ENCODE measurements around the gene MYLIP.

MYLIP gene

DNA sequence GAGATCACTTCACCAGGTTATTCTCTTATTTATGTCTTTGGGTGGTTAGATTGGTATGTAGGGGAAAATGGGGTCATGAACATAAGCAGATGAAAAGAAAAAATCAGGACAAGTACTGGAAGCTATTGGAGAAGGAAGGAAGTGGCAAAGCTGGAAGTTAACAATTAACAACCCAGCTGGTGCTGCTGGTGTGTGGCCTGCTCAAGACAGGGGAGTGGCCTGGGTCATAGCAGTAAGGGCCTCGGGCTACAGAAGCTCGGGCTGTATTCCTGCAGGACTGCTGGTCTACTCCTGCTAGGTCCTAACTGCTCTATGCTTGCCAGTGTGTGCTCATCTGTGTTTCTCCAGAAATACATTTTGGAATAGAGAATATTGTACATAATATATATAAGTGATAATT lies 19.6 kb downstream of the MYLIP start:
- Histone ChIP-seq H3K36me3 (ENCODE audit: insufficient read depth, low read depth, low read length) (peaks cover 91% of the 10 kb centered on the region), H3K27ac (ENCODE audit: low read length) (no peak overlapping the region)

DNA sequence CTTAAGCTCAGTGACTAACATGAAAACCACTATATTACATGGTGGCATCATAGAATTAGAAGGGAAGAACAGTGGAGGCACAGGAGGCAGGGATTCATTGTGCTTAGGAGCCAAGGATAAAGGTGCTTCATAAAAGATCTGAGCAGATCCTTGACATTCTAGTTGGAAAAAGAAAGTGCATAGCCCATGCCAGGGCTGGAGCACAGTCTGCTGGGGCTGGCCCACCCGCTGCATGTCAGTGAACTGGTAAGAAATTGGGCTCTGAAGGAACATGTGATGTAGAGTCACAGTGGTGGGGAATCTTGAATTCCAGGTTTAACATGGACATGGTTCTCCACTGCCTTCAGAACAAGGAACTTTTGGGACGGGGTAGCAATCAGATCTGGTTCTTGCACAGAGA lies 20.4 kb downstream of the MYLIP start:
- H3K9me3 ChIP-seq (ENCODE audit: insufficient read depth, low read depth, low read length): no peaks in the 10 kb centered on the region
- no peak overlapping the region for H3K9ac ChIP-seq (ENCODE audit: low read depth, low read length)
- H3K4me1 ChIP-seq (ENCODE audit: insufficient read depth, low read length): no peaks in the 10 kb centered on the region
- H3K27me3 ChIP-seq (ENCODE audit: insufficient read depth, low read length): no peaks in the 10 kb centered on the region
- H3K36me3 ChIP-seq (ENCODE audit: insufficient read depth, low read depth, low read length): peaks cover 87% of the 10 kb centered on the region
- H3K4me3 ChIP-seq (ENCODE audit: low read length): no peak overlapping the region
- no peak overlapping the region for H3K27ac ChIP-seq (ENCODE audit: low read length)

More for the DNA sequence above, 19.6 kb downstream of the MYLIP start:
- Histone ChIP-seq H3K27me3 (ENCODE audit: insufficient read depth, low read length) (no peaks in the 10 kb centered on the region), H3K4me3 (ENCODE audit: low read length) (no peak overlapping the region), H3K9ac (ENCODE audit: low read depth, low read length) (no peak overlapping the region), H3K4me1 (ENCODE audit: insufficient read depth, low read length) (no peaks in the 10 kb centered on the region), H3K9me3 (ENCODE audit: insufficient read depth, low read depth, low read length) (no peaks in the 10 kb centered on the region)

DNA sequence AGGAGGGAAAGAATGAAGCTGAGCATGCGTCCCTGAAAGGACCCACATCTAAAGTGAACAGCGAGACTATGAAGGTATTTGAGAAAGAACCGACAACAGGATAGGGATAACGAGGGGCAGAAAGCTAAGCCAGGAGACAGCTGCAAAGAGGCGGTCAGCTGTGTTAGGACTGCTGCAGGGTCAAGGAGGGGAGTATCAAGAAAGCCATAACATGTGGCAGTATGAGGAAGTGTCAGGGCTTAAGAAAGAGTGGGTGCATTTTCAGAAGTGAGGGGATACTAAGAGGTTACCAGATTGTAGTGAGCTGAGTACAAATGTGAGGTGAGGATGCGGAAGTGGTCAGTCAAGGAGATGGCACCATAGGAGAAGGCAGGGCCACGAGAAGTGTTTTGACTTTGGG lies 21.2 kb downstream of the MYLIP start:
- H3K27ac ChIP-seq (ENCODE audit: low read length): no peak overlapping the region
- H3K4me3 ChIP-seq (ENCODE audit: low read length): no peak overlapping the region
- no peak overlapping the region for H3K9ac ChIP-seq (ENCODE audit: low read depth, low read length)
- no peaks in the 10 kb centered on the region for H3K27me3 ChIP-seq (ENCODE audit: insufficient read depth, low read length)
- H3K36me3 ChIP-seq (ENCODE audit: insufficient read depth, low read depth, low read length): peaks cover 87% of the 10 kb centered on the region
- H3K4me1 ChIP-seq (ENCODE audit: insufficient read depth, low read length): no peaks in the 10 kb centered on the region
- no peaks in the 10 kb centered on the region for H3K9me3 ChIP-seq (ENCODE audit: insufficient read depth, low read depth, low read length)

DNA sequence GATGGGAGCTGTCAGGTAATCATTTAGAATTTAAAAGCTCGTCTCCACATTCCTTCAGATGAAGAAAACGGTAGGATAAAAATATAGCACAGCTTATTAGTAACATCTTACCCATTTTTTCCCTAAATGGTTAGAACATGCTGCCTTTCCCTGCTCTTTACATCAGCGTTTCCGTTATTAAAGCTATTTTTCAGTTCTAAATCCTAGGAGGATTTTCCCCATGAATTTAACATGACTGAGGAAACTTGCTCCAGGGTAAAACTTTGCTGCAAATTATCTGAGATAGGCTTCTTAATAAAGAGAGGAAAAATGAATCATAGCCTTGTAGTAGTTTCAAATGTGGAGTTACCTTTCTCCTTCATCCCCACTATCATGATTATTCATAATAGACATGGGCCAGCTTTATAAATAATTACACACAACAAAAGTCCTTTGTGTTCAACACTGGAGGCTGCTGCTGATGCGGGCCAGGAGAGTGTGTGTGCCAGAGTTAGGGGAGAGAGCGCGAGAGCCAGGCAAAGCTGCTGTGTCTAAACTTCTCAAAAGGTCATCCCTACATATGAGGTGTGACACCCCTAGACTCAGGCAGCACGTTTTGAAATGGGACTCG lies 24.4 kb downstream of the MYLIP start:
- H3K27ac ChIP-seq (ENCODE audit: low read length): no peak overlapping the region
- H3K27me3 ChIP-seq (ENCODE audit: insufficient read depth, low read length): no peaks in the 10 kb centered on the region
- H3K9ac ChIP-seq (ENCODE audit: low read depth, low read length): no peak overlapping the region
- no peaks in the 10 kb centered on the region for H3K9me3 ChIP-seq (ENCODE audit: insufficient read depth, low read depth, low read length)
- peaks cover 56% of the 10 kb centered on the region for H3K36me3 ChIP-seq (ENCODE audit: insufficient read depth, low read depth, low read length)
- no peaks in the 10 kb centered on the region for H3K4me1 ChIP-seq (ENCODE audit: insufficient read depth, low read length)
- no peak overlapping the region for H3K4me3 ChIP-seq (ENCODE audit: low read length)

DNA sequence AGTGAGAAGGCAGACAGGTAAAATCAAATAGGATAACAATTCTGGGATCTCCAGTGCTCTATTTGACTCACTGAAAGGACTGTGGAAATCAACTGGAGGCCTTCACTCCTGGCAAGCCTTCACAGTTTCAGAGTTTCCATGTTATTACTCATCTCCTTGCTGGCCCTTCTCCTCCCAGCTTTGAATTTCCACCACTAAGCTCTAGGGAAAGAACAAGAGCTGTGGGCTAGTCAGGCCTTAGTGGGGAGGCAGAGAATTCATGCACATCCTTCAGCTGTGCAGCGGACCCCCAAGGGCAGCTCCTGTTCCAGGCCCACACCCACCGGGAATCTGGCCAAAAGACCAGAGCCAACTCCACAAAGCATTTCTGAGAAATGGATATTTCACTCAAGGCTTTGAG lies 26.0 kb downstream of the MYLIP start:
- Histone ChIP-seq H3K9ac (ENCODE audit: low read depth, low read length) (no peak overlapping the region), H3K36me3 (ENCODE audit: insufficient read depth, low read depth, low read length) (peaks cover 41% of the 10 kb centered on the region; the same call in 1 of the 2 replicates), H3K27me3 (ENCODE audit: insufficient read depth, low read length) (no peaks in the 10 kb centered on the region), H3K4me3 (ENCODE audit: low read length) (no peak overlapping the region), H3K27ac (ENCODE audit: low read length) (no peak overlapping the region), H3K4me1 (ENCODE audit: insufficient read depth, low read length) (no peaks in the 10 kb centered on the region), H3K9me3 (ENCODE audit: insufficient read depth, low read depth, low read length) (no peaks in the 10 kb centered on the region)

DNA sequence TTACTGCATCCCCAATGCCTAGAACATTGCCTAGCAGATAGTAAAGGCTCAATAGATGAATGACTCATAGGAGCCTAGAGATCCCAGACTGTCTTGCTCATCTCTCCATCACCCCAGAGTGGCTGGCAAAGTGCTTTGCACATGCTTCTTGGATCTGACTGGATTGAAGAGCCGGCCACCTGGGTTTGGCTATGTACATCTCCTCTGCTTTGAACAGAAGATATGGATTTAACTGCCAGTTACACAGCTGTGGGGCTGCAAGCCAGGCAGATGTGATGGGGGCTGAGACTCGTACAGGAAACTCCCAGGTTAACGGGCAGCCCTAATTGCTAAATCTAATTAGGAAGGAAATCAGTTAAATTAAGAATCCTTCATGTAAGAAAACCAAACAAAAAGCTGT lies 28.6 kb downstream of the MYLIP start:
- no peak overlapping the region for H3K9ac ChIP-seq (ENCODE audit: low read depth, low read length)
- no peaks in the 10 kb centered on the region for H3K4me1 ChIP-seq (ENCODE audit: insufficient read depth, low read length)
- no peak overlapping the region for H3K4me3 ChIP-seq (ENCODE audit: low read length)
- no peaks in the 10 kb centered on the region for H3K9me3 ChIP-seq (ENCODE audit: insufficient read depth, low read depth, low read length)
- H3K27me3 ChIP-seq (ENCODE audit: insufficient read depth, low read length): no peaks in the 10 kb centered on the region
- peaks cover 19% of the 10 kb centered on the region; the same call in 1 of the 2 replicates for H3K36me3 ChIP-seq (ENCODE audit: insufficient read depth, low read depth, low read length)
- H3K27ac ChIP-seq (ENCODE audit: low read length): no peak overlapping the region

DNA sequence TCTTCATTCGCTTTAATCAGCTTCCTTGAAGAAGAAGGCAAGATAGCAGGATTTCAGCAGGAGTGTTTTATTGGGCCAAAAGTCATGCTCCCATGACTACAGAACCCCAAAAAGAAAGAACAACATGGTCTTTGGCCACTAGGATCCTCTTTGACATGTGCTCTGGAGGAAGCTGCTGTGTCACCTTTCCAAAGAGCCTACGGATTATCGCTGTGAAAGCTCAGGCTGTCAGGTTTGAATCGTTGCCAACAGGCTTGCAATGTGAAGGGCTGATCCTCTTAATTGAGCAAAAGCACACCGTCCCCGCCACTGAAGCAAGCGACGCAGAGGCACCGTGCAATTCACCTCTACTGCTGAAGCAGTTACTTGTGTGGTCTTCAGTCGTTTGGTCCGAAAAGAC lies 29.0 kb downstream of the MYLIP start:
- Histone ChIP-seq H3K9me3 (ENCODE audit: insufficient read depth, low read depth, low read length) (no peaks in the 10 kb centered on the region), H3K4me3 (ENCODE audit: low read length) (no peak overlapping the region), H3K9ac (ENCODE audit: low read depth, low read length) (no peak overlapping the region), H3K36me3 (ENCODE audit: insufficient read depth, low read depth, low read length) (peaks cover 15% of the 10 kb centered on the region; the same call in 1 of the 2 replicates), H3K27me3 (ENCODE audit: insufficient read depth, low read length) (no peaks in the 10 kb centered on the region), H3K4me1 (ENCODE audit: insufficient read depth, low read length) (no peaks in the 10 kb centered on the region), H3K27ac (ENCODE audit: low read length) (no peak overlapping the region)

DNA sequence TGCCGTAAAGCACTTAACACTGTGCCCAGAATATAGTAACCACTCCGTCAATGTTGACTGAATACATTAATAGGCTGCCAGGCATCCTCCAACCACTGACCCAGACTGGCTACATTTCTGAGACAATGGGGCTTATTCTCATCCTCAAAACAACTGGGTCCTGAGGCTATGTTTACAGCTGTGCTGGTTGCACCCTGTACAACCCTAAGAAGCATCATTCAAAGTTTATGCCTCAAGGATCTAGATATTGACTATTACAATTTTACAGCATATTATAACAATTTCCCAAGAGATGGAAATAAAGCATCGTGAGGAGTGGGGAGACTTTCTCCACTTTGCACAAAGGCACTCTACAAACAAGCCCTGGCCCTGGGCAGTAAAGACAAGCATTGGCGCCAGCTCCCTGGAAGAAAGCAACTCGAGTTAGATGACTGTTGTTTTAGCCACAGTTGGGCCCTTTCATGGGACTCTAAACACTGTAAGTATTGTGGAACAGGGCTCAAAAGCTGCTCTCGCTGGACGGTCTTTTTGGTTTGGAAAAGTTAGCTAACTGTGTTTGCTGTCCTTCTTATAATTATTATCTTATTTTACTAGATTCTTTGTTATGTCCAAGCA lies 30.2 kb downstream of the MYLIP start:
- Histone ChIP-seq H3K27me3 (ENCODE audit: insufficient read depth, low read length) (no peaks in the 10 kb centered on the region), H3K4me3 (ENCODE audit: low read length) (no peak overlapping the region), H3K9me3 (ENCODE audit: insufficient read depth, low read depth, low read length) (no peaks in the 10 kb centered on the region), H3K4me1 (ENCODE audit: insufficient read depth, low read length) (no peaks in the 10 kb centered on the region), H3K9ac (ENCODE audit: low read depth, low read length) (no peak overlapping the region), H3K27ac (ENCODE audit: low read length) (no peak overlapping the region), H3K36me3 (ENCODE audit: insufficient read depth, low read depth, low read length) (peaks cover 12% of the 10 kb centered on the region; the same call in 1 of the 2 replicates)

DNA sequence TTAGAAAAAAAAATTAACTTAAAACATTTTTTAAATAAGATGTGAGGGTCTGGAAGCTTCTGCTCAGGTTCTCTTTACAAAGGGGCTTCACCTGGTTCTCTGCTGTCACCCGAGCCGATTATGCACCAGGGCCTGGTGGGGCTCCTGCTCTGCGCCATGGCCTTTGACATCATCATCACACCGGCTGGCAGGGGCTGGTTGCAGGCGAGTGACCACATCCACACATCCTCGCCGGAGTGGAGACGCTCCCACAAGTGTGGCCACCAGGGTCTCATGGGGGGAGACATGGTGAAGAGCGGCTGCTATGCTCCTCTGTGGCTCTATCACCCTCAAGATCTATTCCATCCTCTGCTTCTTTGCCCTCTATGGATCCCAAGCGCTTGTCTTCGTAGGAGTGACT lies 31.9 kb downstream of the MYLIP start:
- Histone ChIP-seq H3K4me1 (ENCODE audit: insufficient read depth, low read length) (no peaks in the 10 kb centered on the region), H3K9me3 (ENCODE audit: insufficient read depth, low read depth, low read length) (no peaks in the 10 kb centered on the region), H3K4me3 (ENCODE audit: low read length) (no peak overlapping the region), H3K27ac (ENCODE audit: low read length) (no peak overlapping the region), H3K36me3 (ENCODE audit: insufficient read depth, low read depth, low read length) (no peaks in the 10 kb centered on the region), H3K27me3 (ENCODE audit: insufficient read depth, low read length) (no peaks in the 10 kb centered on the region), H3K9ac (ENCODE audit: low read depth, low read length) (no peak overlapping the region)

DNA sequence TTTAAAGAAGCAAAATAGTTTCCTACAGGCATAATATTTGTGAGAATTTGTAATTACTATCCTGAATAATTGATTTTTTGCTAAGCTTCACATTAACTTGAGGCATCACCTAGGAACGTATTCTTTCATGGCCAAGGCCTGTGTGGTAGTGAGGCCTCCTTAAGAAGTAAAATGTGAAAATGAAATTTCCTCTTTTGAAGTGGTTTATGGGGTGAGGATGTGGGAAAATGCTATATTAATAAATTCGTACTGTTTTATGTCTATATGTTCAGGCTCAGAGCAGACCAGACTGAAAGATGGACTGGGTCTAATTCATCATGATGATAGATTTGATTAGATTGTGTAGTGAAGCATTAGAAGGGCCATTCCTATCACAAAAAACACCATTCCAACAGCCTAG lies 33.1 kb downstream of the MYLIP start:
- Histone ChIP-seq H3K4me1 (ENCODE audit: insufficient read depth, low read length) (peaks cover 3% of the 10 kb centered on the region; the same call in 1 of the 2 replicates), H3K36me3 (ENCODE audit: insufficient read depth, low read depth, low read length) (no peaks in the 10 kb centered on the region), H3K27me3 (ENCODE audit: insufficient read depth, low read length) (no peaks in the 10 kb centered on the region), H3K4me3 (ENCODE audit: low read length) (no peak overlapping the region), H3K9me3 (ENCODE audit: insufficient read depth, low read depth, low read length) (no peaks in the 10 kb centered on the region), H3K9ac (ENCODE audit: low read depth, low read length) (no peak overlapping the region), H3K27ac (ENCODE audit: low read length) (no peak overlapping the region)

DNA sequence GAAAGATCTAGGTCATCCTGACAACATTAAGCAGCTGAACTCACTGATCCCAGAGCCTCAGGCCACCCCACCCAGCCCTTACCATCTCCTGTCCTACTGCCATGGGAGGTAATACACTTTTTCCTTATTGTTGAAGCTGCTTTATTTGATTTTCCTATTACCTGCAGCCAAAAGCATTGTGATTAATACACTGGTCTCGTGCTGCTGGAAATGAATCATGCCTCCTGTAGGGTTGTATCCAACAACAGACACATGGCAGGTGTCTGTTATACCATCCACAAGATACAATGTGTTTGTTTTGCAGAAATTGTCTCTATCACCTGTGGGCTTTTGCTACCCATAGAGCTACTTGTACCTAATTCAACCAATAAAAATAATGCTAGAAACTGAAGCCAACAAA lies 34.2 kb downstream of the MYLIP start:
- no peak overlapping the region for H3K9ac ChIP-seq (ENCODE audit: low read depth, low read length)
- peaks cover 3% of the 10 kb centered on the region; the same call in 1 of the 2 replicates for H3K4me1 ChIP-seq (ENCODE audit: insufficient read depth, low read length)
- no peak overlapping the region for H3K27ac ChIP-seq (ENCODE audit: low read length)
- no peaks in the 10 kb centered on the region for H3K36me3 ChIP-seq (ENCODE audit: insufficient read depth, low read depth, low read length)
- H3K4me3 ChIP-seq (ENCODE audit: low read length): no peak overlapping the region
- H3K27me3 ChIP-seq (ENCODE audit: insufficient read depth, low read length): no peaks in the 10 kb centered on the region
- no peaks in the 10 kb centered on the region for H3K9me3 ChIP-seq (ENCODE audit: insufficient read depth, low read depth, low read length)

DNA sequence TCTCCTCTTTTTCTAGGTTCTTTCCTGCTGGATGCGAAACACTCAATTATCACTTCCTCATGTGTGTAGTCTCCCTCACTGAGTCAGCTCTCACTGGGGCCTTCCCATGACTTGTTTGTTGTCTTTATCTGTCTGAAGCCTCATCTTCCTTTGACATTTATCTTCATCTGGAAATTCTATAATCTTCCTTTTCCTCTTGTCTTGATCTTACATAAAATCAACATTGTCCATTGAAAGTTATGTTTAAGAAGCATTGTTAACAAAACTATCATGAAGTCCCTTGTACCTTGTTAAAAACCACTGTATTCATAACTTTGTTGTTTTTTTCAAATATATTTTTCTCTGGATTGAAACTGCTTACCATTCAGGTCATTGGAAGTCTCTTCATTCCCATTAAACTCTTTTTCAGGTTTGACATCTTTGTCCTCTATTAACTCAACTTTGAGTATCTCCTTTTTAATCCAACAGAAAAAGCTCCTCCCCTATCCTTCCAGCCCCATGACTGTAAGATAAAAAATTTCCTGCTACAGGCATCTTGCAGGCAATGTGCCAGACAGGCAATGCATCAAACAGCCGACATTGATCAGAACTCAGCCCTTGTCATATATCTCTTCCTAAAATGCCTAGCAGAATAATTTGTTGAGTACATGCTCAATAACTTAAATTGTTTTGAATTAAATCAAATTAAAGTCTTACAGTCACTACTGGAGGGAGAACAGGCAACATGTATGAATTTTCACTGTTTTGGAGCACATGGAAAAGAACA lies 34.8 kb downstream of the MYLIP start:
- no peak overlapping the region for H3K4me3 ChIP-seq (ENCODE audit: low read length)
- no peak overlapping the region for H3K27ac ChIP-seq (ENCODE audit: low read length)
- H3K36me3 ChIP-seq (ENCODE audit: insufficient read depth, low read depth, low read length): no peaks in the 10 kb centered on the region
- H3K9ac ChIP-seq (ENCODE audit: low read depth, low read length): no peak overlapping the region
- peaks cover 3% of the 10 kb centered on the region; the same call in 1 of the 2 replicates for H3K4me1 ChIP-seq (ENCODE audit: insufficient read depth, low read length)
- H3K9me3 ChIP-seq (ENCODE audit: insufficient read depth, low read depth, low read length): no peaks in the 10 kb centered on the region
- no peaks in the 10 kb centered on the region for H3K27me3 ChIP-seq (ENCODE audit: insufficient read depth, low read length)

All from iPS-20b (cell line).